K562 (cell line): Measurements from ENCODE around the gene TMEM63C. TPM values are rescaled to one million over a fixed set of nuclear protein-coding genes. Genes with fewer than 3 reads are reported as not detected.

Experiments
- CEBPZ ChIP-seq: fragments of 150-350 bp; IDR thresholded peaks from 2 replicates; pipeline ENCODE4 v1.6.1; 2014; ENCODE audit warnings: low read depth, mild to moderate bottlenecking, low read length, borderline replicate concordance
- E2F3 ChIP-seq: fragments of 250-450 bp; sonication (Bioruptor Pico); IDR thresholded peaks from 2 replicates; pipeline ENCODE4 v1.4.0; 2020; ENCODE audit warnings: mild to moderate bottlenecking
- GMEB1 ChIP-seq: fragments of 250-450 bp; sonication (Bioruptor Pico); IDR thresholded peaks from 2 replicates; pipeline ENCODE4 v1.4.0; 2020; ENCODE audit warnings: mild to moderate bottlenecking
- HIVEP1 ChIP-seq: fragments of 250-450 bp; sonication (Bioruptor Pico); IDR thresholded peaks from 2 replicates; pipeline ENCODE4 v1.4.0; 2020; ENCODE audit warnings: mild to moderate bottlenecking
- MAFG ChIP-seq: fragments of 450-650 bp; conservative IDR thresholded peaks from 2 replicates; pipeline ENCODE4 v1.6.1; 2016; ENCODE audit warnings: missing genetic modification characterization, missing compliant biosample characterization
- MEIS2 ChIP-seq: fragments of 450-650 bp; IDR thresholded peaks from 2 replicates; pipeline ENCODE4 v1.6.1; 2014; ENCODE audit warnings: mild to moderate bottlenecking; ENCODE audit not compliant: partially characterized antibody
- TCF3 ChIP-seq: sonication (generic); formaldehyde crosslinking; IDR thresholded peaks from 2 replicates; pipeline ENCODE4 v1.4.0; 2020; ENCODE audit warnings: mild to moderate bottlenecking, missing genetic modification reagents
- ZNF445 ChIP-seq: fragments of 250-450 bp; sonication (Bioruptor Pico); IDR thresholded peaks from 2 replicates; pipeline ENCODE4 v1.4.0; 2020; ENCODE audit warnings: low read depth, mild to moderate bottlenecking, moderate library complexity
- ZZZ3 ChIP-seq: fragments of 450-650 bp; IDR thresholded peaks from 2 replicates; pipeline ENCODE4 v1.6.1; 2016; ENCODE audit warnings: antibody characterized with exemption, mild to moderate bottlenecking, moderate library complexity
- polyA plus RNA-seq, 8 experiments: library from polyadenylated mRNA; depleted of rRNA in 4 of 8; stranded (reverse) in 5 of 8; unstranded in 3 of 8; fragments of >200 nt; fragmentation: Nextera tagmentation in 2 of 8; fragmentation: Illumina TruSeq in 1 of 8; extraction: Ambion mirVana in 2 of 8; extraction: Trizol in 1 of 8; gene quantifications; 2 replicates each; pipeline versions ENCODE4 v1.2.1 to v1.2.3, GENCODE V29; 2011 to 2014; ENCODE audit warnings: inconsistent platforms in 1 of 8, missing spikeins in 1 of 8
- total RNA-seq, 7 experiments: library from RNA; depleted of rRNA in 6 of 7; stranded (reverse); fragments of >200 nt in 6 of 7; fragmentation: Illumina TruSeq in 2 of 7; extraction: Trizol in 2 of 7; gene quantifications; 2 replicates each; pipeline versions ENCODE4 v1.2.1 to v1.2.3, GENCODE V29; 2011 to 2021; ENCODE audit warnings: low replicate concordance in 1 of 7

TMEM63C gene
- total and polyA plus RNA-seq, 9 of the 15 experiments (the other 6 are each of a cell fraction or from before 2014, with no cell fraction given) = 0.07 TPM; not detected in 8

- TF ChIP-seq CEBPZ (no peak), TCF3 (CRISPR knock-in tag) (no peak), ZZZ3 (no peak), HIVEP1 (no peak), GMEB1 (no peak), E2F3 (no peak), MAFG (tag) (no peak), MEIS2 (no peak), ZNF445 (CRISPR knock-in tag) (no peak)
Observed at GRCh38 chr14:77267937-77268699, 86.5 kb downstream of the TMEM63C start (continued).
